Karpas-422 (cell line): ENCODE results near the gene NTHL1. TPM values are rescaled to one million over a fixed set of nuclear protein-coding genes. Genes with fewer than 3 reads are reported as not detected.
A peak's percentile ranks its signal among the peaks of the same experiment; 100 is the strongest.

Experiments used
- DNase-seq: peaks from one replicate; pipeline ENCODE4 v3.0.0-alpha.2; 2015
- H2AFZ ChIP-seq: fragments of 200-600 bp; sonication (generic); 2 replicates; pipeline ENCODE4 v1.6.1; 2014; ENCODE audit warnings: antibody characterized with exemption, low read length, mixed read lengths
- H3K27ac ChIP-seq: fragments of 200-600 bp; sonication (generic); 2 replicates; pipeline ENCODE4 v1.5.1; 2014; ENCODE audit warnings: mild to moderate bottlenecking, low read length, moderate library complexity
- H3K27me3 ChIP-seq: fragments of 200-600 bp; sonication (generic); 2 replicates; pipeline ENCODE4 v1.6.1; 2014; ENCODE audit warnings: low read length, mixed read lengths
- H3K36me3 ChIP-seq: fragments of 200-600 bp; sonication (generic); 2 replicates; pipeline ENCODE4 v1.6.1; 2014; ENCODE audit warnings: low read length, mixed read lengths; ENCODE audit not compliant: insufficient read depth
- H3K4me1 ChIP-seq: fragments of 200-600 bp; sonication (generic); 2 replicates; pipeline ENCODE4 v1.6.1; 2014; ENCODE audit warnings: mild to moderate bottlenecking, low read length, mixed read lengths
- H3K4me2 ChIP-seq: fragments of 200-600 bp; sonication (generic); 2 replicates; pipeline ENCODE4 v1.6.1; 2014; ENCODE audit warnings: low read length, low read depth, mild to moderate bottlenecking; ENCODE audit not compliant: poor library complexity, severe bottlenecking
- H3K4me3 ChIP-seq: fragments of 200-600 bp; sonication (generic); 2 replicates; pipeline ENCODE4 v1.5.1; 2014; ENCODE audit warnings: mild to moderate bottlenecking, antibody characterized with exemption, low read length, mixed read lengths
- H3K79me2 ChIP-seq: fragments of 200-600 bp; sonication (generic); 2 replicates; pipeline ENCODE4 v1.6.1; 2014; ENCODE audit warnings: mild to moderate bottlenecking, low read length, mixed read lengths
- H3K9ac ChIP-seq: fragments of 200-600 bp; sonication (generic); 2 replicates; pipeline ENCODE4 v1.6.0; 2014; ENCODE audit warnings: low read length
- H3K9me2 ChIP-seq: fragments of 200-600 bp; sonication (generic), shearing (Covaris generic); replicated peaks from 2 replicates; pipeline ENCODE4 v1.6.0; 2014; ENCODE audit warnings: mild to moderate bottlenecking, low read length, moderate library complexity; ENCODE audit not compliant: insufficient read depth
- H3K9me3 ChIP-seq: fragments of 300-700, 200-600 bp; sonication (generic); 2 replicates; pipeline ENCODE4 v1.6.1; 2014; ENCODE audit warnings: low read length, mixed read lengths
- H4K20me1 ChIP-seq: fragments of 200-600 bp; sonication (generic); 2 replicates; pipeline ENCODE4 v1.6.1; 2014; ENCODE audit warnings: mild to moderate bottlenecking, antibody characterized with exemption, low read length, low read depth; ENCODE audit not compliant: insufficient read depth
- total RNA-seq: library from RNA; depleted of rRNA; stranded (reverse); fragments of >200 nt; shearing (Covaris generic); gene quantifications from 2 replicates; pipeline ENCODE4 v1.2.3, GENCODE V29; 2014; ENCODE audit warnings: low replicate concordance

Gene NTHL1
- total RNA-seq, 1 experiment from 2014 or later = 23.2 TPM

GRCh38 chr16:2004795-2005517, 42.7 kb downstream of the NTHL1 start:
- Histone ChIP-seq H3K4me2 (peak overlapping the region; percentile 28), H2AFZ (no peak overlapping the region), H3K9ac (0 out of 2 replicates have a peak overlapping the region, but pooled peaks have one; percentile 98), H3K4me3 (no peak overlapping the region), H3K27me3 (no peaks in the 10 kb centered on the region), H3K4me1 (peaks cover 46% of the 10 kb centered on the region), H4K20me1 (peaks cover 73% of the 10 kb centered on the region), H3K27ac (no peak overlapping the region), H3K79me2 (peaks cover 64% of the 10 kb centered on the region), H3K9me2 (no peaks in the 10 kb centered on the region), H3K36me3 (peaks cover 14% of the 10 kb centered on the region), H3K9me3 (no peaks in the 10 kb centered on the region)
- DNase-seq = no peak

- peaks cover 14% of the 10 kb centered on the region for H3K36me3 ChIP-seq
- no peak overlapping the region for H2AFZ ChIP-seq
- no peak overlapping the region for H3K27ac ChIP-seq
- no peak overlapping the region for H3K9ac ChIP-seq
- no peaks in the 10 kb centered on the region for H3K9me3 ChIP-seq
- peak; percentile 96 for DNase-seq
- no peak overlapping the region for H3K4me3 ChIP-seq
- peaks cover 58% of the 10 kb centered on the region for H3K79me2 ChIP-seq
- peaks cover 70% of the 10 kb centered on the region for H4K20me1 ChIP-seq
- peak overlapping the region; percentile 28 for H3K4me2 ChIP-seq
- no peaks in the 10 kb centered on the region for H3K27me3 ChIP-seq
- H3K4me1 ChIP-seq = peaks cover 46% of the 10 kb centered on the region
- no peaks in the 10 kb centered on the region for H3K9me2 ChIP-seq
Observed at GRCh38 chr16:2003827-2004641, 43.6 kb downstream of the NTHL1 start.

- Histone ChIP-seq H3K4me1 (peaks cover 42% of the 10 kb centered on the region), H3K27me3 (no peaks in the 10 kb centered on the region), H3K36me3 (peaks cover 14% of the 10 kb centered on the region), H3K9me2 (no peaks in the 10 kb centered on the region), H4K20me1 (peaks cover 63% of the 10 kb centered on the region), H3K27ac (no peak overlapping the region), H3K4me3 (no peak overlapping the region), H3K79me2 (peaks cover 51% of the 10 kb centered on the region), H3K9me3 (no peaks in the 10 kb centered on the region), H3K4me2 (no peak overlapping the region), H3K9ac (no peak overlapping the region), H2AFZ (no peak overlapping the region)
- DNase-seq = no peak
Observed at GRCh38 chr16:2003231-2003826, 44.3 kb downstream of the NTHL1 start.

- H3K79me2 ChIP-seq = peaks cover 44% of the 10 kb centered on the region
- no peak for DNase-seq
- H3K4me1 ChIP-seq = peaks cover 35% of the 10 kb centered on the region
- no peaks in the 10 kb centered on the region for H3K9me2 ChIP-seq
- no peaks in the 10 kb centered on the region for H3K9me3 ChIP-seq
- H3K27me3 ChIP-seq = no peaks in the 10 kb centered on the region
- no peak overlapping the region for H3K9ac ChIP-seq
- H3K4me3 ChIP-seq = no peak overlapping the region
- no peak overlapping the region for H3K4me2 ChIP-seq
- peaks cover 56% of the 10 kb centered on the region for H4K20me1 ChIP-seq
- H2AFZ ChIP-seq = no peak overlapping the region
- H3K36me3 ChIP-seq = peaks cover 14% of the 10 kb centered on the region
- H3K27ac ChIP-seq = no peak overlapping the region
Observed at GRCh38 chr16:2002406-2003230, 45.0 kb downstream of the NTHL1 start.

GRCh38 chr16:2001456-2002355, 45.9 kb downstream of the NTHL1 start:
- H3K27me3 ChIP-seq = no peaks in the 10 kb centered on the region
- H3K79me2 ChIP-seq = peaks cover 35% of the 10 kb centered on the region
- no peak for DNase-seq
- no peaks in the 10 kb centered on the region for H3K9me2 ChIP-seq
- H2AFZ ChIP-seq = no peak overlapping the region
- H3K9me3 ChIP-seq = no peaks in the 10 kb centered on the region
- no peak overlapping the region for H3K9ac ChIP-seq
- peaks cover 14% of the 10 kb centered on the region for H3K36me3 ChIP-seq
- no peak overlapping the region for H3K4me2 ChIP-seq
- no peak overlapping the region for H3K4me3 ChIP-seq
- peaks cover 47% of the 10 kb centered on the region for H4K20me1 ChIP-seq
- peaks cover 26% of the 10 kb centered on the region for H3K4me1 ChIP-seq
- no peak overlapping the region for H3K27ac ChIP-seq

GRCh38 chr16:2001035-2001434, 46.6 kb downstream of the NTHL1 start:
- Histone ChIP-seq H3K9ac (no peak overlapping the region), H2AFZ (no peak overlapping the region), H3K27ac (no peak overlapping the region), H3K4me2 (no peak overlapping the region), H3K27me3 (no peaks in the 10 kb centered on the region), H3K79me2 (peaks cover 28% of the 10 kb centered on the region), H3K9me2 (no peaks in the 10 kb centered on the region), H3K4me1 (peaks cover 19% of the 10 kb centered on the region), H4K20me1 (peaks cover 40% of the 10 kb centered on the region), H3K4me3 (no peak overlapping the region), H3K9me3 (no peaks in the 10 kb centered on the region), H3K36me3 (peaks cover 14% of the 10 kb centered on the region)
- DNase-seq = no peak

GRCh38 chr16:1999866-2000514, 47.6 kb downstream of the NTHL1 start:
- DNase-seq = no peak

More at GRCh38 chr16:1999866-2000514, 47.6 kb downstream of the NTHL1 start:
- Histone ChIP-seq H3K36me3 (peaks cover 14% of the 10 kb centered on the region), H4K20me1 (peaks cover 31% of the 10 kb centered on the region), H3K4me3 (no peak overlapping the region), H3K4me2 (no peak overlapping the region), H3K9me2 (no peaks in the 10 kb centered on the region), H3K9me3 (no peaks in the 10 kb centered on the region), H3K9ac (no peak overlapping the region), H3K27me3 (no peaks in the 10 kb centered on the region), H3K4me1 (peaks cover 9% of the 10 kb centered on the region), H3K79me2 (peaks cover 18% of the 10 kb centered on the region), H3K27ac (no peak overlapping the region), H2AFZ (no peak overlapping the region)
